B cell (primary cell): Measurements from ENCODE around the gene ATP7B.

ENCODE experiments used
- CTCF ChIP-seq: fragments of 200-600 bp; IDR thresholded peaks from one replicate; pipeline ENCODE4 v1.8.0; 2022; ENCODE audit warnings: antibody characterized with exemption, mild to moderate bottlenecking
- EZH2 ChIP-seq: IDR thresholded peaks from 2 replicates; pipeline ENCODE4 v1.6.1; 2012; ENCODE audit warnings: borderline replicate concordance, low read depth, mild to moderate bottlenecking, moderate library complexity, low read length; ENCODE audit not compliant: insufficient read depth, poor library complexity, severe bottlenecking

DNA sequence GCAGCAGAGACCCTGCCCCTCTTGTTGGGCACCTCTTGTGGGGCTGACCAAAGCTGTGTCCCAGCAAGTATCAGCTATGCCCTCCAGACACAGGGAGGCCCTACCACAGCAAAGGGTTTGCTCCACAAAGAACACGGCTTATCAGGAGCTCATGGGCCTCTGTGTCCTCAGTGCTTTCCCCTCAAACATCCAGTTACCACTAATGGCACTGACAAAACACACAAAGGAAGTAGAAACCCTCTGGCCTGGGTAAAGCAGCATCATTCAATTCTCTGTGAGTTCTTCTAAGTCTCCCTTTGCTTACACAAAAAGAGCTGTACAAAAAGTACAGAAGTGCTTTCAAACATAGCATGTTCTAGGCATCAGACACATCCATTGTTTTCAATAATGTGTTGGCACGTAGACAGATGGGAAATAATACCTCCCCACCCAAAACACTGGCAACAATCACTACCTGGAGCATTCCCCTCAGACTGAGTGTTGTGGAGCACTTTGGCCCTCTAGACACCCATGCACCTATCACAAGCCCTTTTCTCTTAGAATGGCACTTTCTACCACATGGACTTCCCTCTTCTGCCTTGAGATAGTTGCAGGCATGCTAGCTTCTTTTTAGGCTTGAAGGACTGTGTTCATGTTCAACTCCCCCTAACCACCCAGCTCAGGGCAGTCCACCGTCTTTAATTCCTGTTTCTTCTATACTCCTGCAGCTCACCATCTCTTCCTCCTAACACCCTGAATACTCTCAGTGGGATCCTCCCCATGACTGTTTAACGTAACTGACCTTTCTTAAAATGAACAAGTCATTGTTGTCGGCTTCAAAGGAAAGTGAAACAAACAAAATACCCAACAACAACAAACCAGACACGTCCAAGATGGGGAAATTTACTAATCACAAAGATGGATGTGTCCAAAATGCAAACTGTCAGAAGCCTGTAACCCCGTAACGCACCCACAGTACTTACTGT lies 43.5 kb downstream of the ATP7B start:
- no peak for TF ChIP-seq CTCF
- TF ChIP-seq EZH2: no peak
